Measurements from ENCODE around the gene CASP2. TPM values are rescaled to one million over a fixed set of nuclear protein-coding genes. Genes with fewer than 3 reads are reported as not detected.

The CASP2 gene
- total RNA-seq, 1 experiment from 2014 or later, result 65.3 TPM

GRCh38 chr7:143315776-143316175 lies 27.6 kb downstream of the CASP2 start, which contains the start of gene CLCN1:
CLCN1 (plus strand) TSS chr7:143316111; CDS start chr7:143316213, 102 bp downstream.
- WGBS (ENCODE audit: extremely low coverage, insufficient read length, low lambda C conversion rate), result no CpG with 5 or more reads among the region's 5 CpGs
- Mint-ChIP-seq H3K4me1 (peaks cover 0 to 11% of the 10 kb centered on the region in 2 experiments; a peak in 2 of 4 replicates), H3K36me3 (ENCODE audit: insufficient read depth in 1 of 3, low read depth in 3 of 3) (no peaks in the 10 kb centered on the region)

More at GRCh38 chr7:143315776-143316175, 27.6 kb downstream of the CASP2 start, which contains the start of gene CLCN1:
- no peak within 1 kb of the TSS for H3T11ph ChIP-seq (ENCODE audit: low read length)
- H3K79me1 ChIP-seq (ENCODE audit: insufficient read depth, low read depth, low read length, poor library complexity, severe bottlenecking), result no peaks in the 10 kb centered on the region
- H3K27ac ChIP-seq (ENCODE audit: insufficient read length, low read depth, low read length), result no peak within 1 kb of the TSS
- no peak within 1 kb of the TSS for H3K23ac ChIP-seq (ENCODE audit: insufficient read length, low read depth, low read length)
- H2AFZ ChIP-seq (ENCODE audit: low read length), result no peak within 1 kb of the TSS
- no peak within 1 kb of the TSS for H2BK5ac ChIP-seq (ENCODE audit: insufficient read length, low read length)
- Mint-ChIP-seq H3K27me3 (ENCODE audit: low read depth) (peaks cover 4% of the 10 kb centered on the region), H3K27ac (peak within 1 kb of the TSS in 1 of 3 experiments; percentile 90; a peak in 1 of 7 replicates), H3K9me3 (no peaks in the 10 kb centered on the region), H3K4me3 (no peak within 1 kb of the TSS; a peak in 1 of 5 replicates)
- no peak within 1 kb of the TSS for H4K91ac ChIP-seq (ENCODE audit: insufficient read length, low read depth, low read length)
- H4K5ac ChIP-seq (ENCODE audit: insufficient read length, low read depth, low read length), result no peak within 1 kb of the TSS
- no peaks in the 10 kb centered on the region for H3K27me3 ChIP-seq (ENCODE audit: insufficient read depth, low read length)
- no peak within 1 kb of the TSS for H3K9ac ChIP-seq (ENCODE audit: extremely low read depth, insufficient read length, low read length)
- H3K4ac ChIP-seq (ENCODE audit: low read depth, low read length), result no peak within 1 kb of the TSS
- H3K4me2 ChIP-seq (ENCODE audit: insufficient read depth, insufficient read length, low read length), result no peak within 1 kb of the TSS
- no peaks in the 10 kb centered on the region for H3K9me3 ChIP-seq (ENCODE audit: control insufficient read depth, low read depth, low read length)
- H3K18ac ChIP-seq (ENCODE audit: insufficient read length, low read depth, low read length), result no peak within 1 kb of the TSS
- no peaks in the 10 kb centered on the region for H4K20me1 ChIP-seq (ENCODE audit: control insufficient read depth, insufficient read depth, insufficient read length)
- H2AK5ac ChIP-seq (ENCODE audit: insufficient read length, low read length), result no peak within 1 kb of the TSS
- H2BK12ac ChIP-seq (ENCODE audit: insufficient read length, low read depth, low read length), result no peak within 1 kb of the TSS
- H3K79me2 ChIP-seq (ENCODE audit: insufficient read depth, low read length), result no peaks in the 10 kb centered on the region
- H2BK120ac ChIP-seq (ENCODE audit: low read depth, low read length, poor library complexity, severe bottlenecking), result no peak within 1 kb of the TSS
- no peak within 1 kb of the TSS for H2BK20ac ChIP-seq (ENCODE audit: low read depth, low read length, poor library complexity, severe bottlenecking)
- H3K23me2 ChIP-seq (ENCODE audit: insufficient read length, low read depth, low read length, poor library complexity, severe bottlenecking), result no peaks in the 10 kb centered on the region
- no peak for DNase-seq
- H2BK15ac ChIP-seq (ENCODE audit: low read depth, low read length), result no peak within 1 kb of the TSS
- no peaks in the 10 kb centered on the region for H3K4me1 ChIP-seq (ENCODE audit: insufficient read depth, low read length)
- no peak for TF ChIP-seq CTCF (conservative IDR thresholded peaks at IDR 0.05)
- no peak within 1 kb of the TSS; the same call in 1 of the 2 replicates for H3K14ac ChIP-seq (ENCODE audit: insufficient read depth, low read length)
- no peak within 1 kb of the TSS for H3K56ac ChIP-seq (ENCODE audit: insufficient read length, low read depth, low read length)
- H4K8ac ChIP-seq (replicated peaks; ENCODE audit: insufficient read length, low read depth, low read length), result no peak within 1 kb of the TSS
